WTC11 (cell line): Measurements from ENCODE around the gene TARDBP.
"Not testable (repeated sequence)": the region's sequence is repeated elsewhere in the genome, so short reads cannot be mapped to it uniquely, and the experiment has no call there.

Experiments used
- CREB1 ChIP-seq: sonication (generic); formaldehyde crosslinking; IDR thresholded peaks from 2 replicates; pipeline ENCODE4 v1.8.0; 2023; ENCODE audit warnings: mild to moderate bottlenecking, missing genetic modification reagents
- FOXK1 ChIP-seq: sonication (generic); formaldehyde crosslinking; IDR thresholded peaks from 2 replicates; pipeline ENCODE4 v1.8.0; 2022; ENCODE audit warnings: mild to moderate bottlenecking, moderate library complexity, missing genetic modification reagents
- SP1 ChIP-seq: sonication (generic); formaldehyde crosslinking; conservative IDR thresholded peaks from 2 replicates; pipeline ENCODE4 v1.8.1; 2022; ENCODE audit warnings: missing genetic modification reagents
- TEAD4 ChIP-seq: sonication (generic); formaldehyde crosslinking; IDR thresholded peaks from 2 replicates; pipeline ENCODE4 v1.8.0; 2022; ENCODE audit warnings: mild to moderate bottlenecking, missing genetic modification reagents
- ZNF219 ChIP-seq: sonication (generic); formaldehyde crosslinking; IDR thresholded peaks from 2 replicates; pipeline ENCODE4 v1.8.0; 2023; ENCODE audit warnings: missing genetic modification reagents, mild to moderate bottlenecking, borderline replicate concordance
- ZNF396 ChIP-seq: fragments of 250-450 bp; sonication (Bioruptor Pico); IDR thresholded peaks from 2 replicates; pipeline ENCODE4 v1.8.0; 2021; ENCODE audit warnings: mild to moderate bottlenecking, moderate library complexity, borderline replicate concordance
- TF ChIP-seq, protein P1 (sequence below): fragments of 200-600 bp; IDR thresholded peaks from 2 replicates; pipeline ENCODE4 v1.8.0; 2022; ENCODE audit warnings: antibody characterized with exemption
- TF ChIP-seq, protein P2 (sequence below): sonication (generic); formaldehyde crosslinking; IDR thresholded peaks from 2 replicates; pipeline ENCODE4 v1.8.0; 2022; ENCODE audit warnings: mild to moderate bottlenecking, missing genetic modification reagents
- TF ChIP-seq, protein P3 (sequence below): sonication (generic); formaldehyde crosslinking; IDR thresholded peaks from 2 replicates; pipeline ENCODE4 v1.8.1; 2023; ENCODE audit warnings: mild to moderate bottlenecking, missing genetic modification reagents, moderate library complexity
- TF ChIP-seq, protein P4 (sequence below): sonication (generic); formaldehyde crosslinking; IDR thresholded peaks from 2 replicates; pipeline ENCODE4 v1.8.1; 2023; ENCODE audit warnings: mild to moderate bottlenecking, moderate library complexity, missing genetic modification reagents
- TF ChIP-seq, protein P5 (sequence below): fragments of 250-450 bp; sonication (Bioruptor Pico); IDR thresholded peaks from 2 replicates; pipeline ENCODE4 v2.1.2; 2022; ENCODE audit warnings: mild to moderate bottlenecking, moderate library complexity

DNA sequence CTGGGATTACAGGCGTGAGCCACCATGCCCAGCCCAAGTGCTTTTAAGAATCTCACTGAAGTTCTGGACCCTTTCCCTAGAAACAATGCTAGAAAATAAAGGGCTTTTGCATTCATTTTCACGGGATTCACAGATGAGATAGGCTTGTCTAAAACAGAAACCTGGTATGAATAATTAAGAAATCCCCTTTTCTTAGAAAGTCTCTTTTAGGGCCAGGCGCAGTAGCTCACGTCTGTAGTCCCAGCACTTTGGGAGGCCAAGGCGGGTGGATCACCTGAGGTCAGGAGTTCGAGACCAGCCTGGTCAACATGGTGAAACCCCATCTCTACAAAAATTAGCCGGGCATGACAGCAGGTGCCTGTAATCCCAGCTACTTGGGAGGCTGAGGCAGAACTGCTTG, 60.9 kb downstream of the TARDBP start:
- TF ChIP-seq, protein P1, sequence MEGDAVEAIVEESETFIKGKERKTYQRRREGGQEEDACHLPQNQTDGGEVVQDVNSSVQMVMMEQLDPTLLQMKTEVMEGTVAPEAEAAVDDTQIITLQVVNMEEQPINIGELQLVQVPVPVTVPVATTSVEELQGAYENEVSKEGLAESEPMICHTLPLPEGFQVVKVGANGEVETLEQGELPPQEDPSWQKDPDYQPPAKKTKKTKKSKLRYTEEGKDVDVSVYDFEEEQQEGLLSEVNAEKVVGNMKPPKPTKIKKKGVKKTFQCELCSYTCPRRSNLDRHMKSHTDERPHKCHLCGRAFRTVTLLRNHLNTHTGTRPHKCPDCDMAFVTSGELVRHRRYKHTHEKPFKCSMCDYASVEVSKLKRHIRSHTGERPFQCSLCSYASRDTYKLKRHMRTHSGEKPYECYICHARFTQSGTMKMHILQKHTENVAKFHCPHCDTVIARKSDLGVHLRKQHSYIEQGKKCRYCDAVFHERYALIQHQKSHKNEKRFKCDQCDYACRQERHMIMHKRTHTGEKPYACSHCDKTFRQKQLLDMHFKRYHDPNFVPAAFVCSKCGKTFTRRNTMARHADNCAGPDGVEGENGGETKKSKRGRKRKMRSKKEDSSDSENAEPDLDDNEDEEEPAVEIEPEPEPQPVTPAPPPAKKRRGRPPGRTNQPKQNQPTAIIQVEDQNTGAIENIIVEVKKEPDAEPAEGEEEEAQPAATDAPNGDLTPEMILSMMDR, result not testable (repeated sequence)
- not testable (repeated sequence) for TF ChIP-seq FOXK1, TEAD4, SP1, ZNF396, ZNF219, CREB1 (CRISPR knock-in tag)
- TF ChIP-seq, protein P2, sequence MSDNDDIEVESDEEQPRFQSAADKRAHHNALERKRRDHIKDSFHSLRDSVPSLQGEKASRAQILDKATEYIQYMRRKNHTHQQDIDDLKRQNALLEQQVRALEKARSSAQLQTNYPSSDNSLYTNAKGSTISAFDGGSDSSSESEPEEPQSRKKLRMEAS (CRISPR knock-in tag), result not testable (repeated sequence)
- TF ChIP-seq, protein P3, sequence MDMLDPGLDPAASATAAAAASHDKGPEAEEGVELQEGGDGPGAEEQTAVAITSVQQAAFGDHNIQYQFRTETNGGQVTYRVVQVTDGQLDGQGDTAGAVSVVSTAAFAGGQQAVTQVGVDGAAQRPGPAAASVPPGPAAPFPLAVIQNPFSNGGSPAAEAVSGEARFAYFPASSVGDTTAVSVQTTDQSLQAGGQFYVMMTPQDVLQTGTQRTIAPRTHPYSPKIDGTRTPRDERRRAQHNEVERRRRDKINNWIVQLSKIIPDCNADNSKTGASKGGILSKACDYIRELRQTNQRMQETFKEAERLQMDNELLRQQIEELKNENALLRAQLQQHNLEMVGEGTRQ, result not testable (repeated sequence)
- TF ChIP-seq, protein P4, sequence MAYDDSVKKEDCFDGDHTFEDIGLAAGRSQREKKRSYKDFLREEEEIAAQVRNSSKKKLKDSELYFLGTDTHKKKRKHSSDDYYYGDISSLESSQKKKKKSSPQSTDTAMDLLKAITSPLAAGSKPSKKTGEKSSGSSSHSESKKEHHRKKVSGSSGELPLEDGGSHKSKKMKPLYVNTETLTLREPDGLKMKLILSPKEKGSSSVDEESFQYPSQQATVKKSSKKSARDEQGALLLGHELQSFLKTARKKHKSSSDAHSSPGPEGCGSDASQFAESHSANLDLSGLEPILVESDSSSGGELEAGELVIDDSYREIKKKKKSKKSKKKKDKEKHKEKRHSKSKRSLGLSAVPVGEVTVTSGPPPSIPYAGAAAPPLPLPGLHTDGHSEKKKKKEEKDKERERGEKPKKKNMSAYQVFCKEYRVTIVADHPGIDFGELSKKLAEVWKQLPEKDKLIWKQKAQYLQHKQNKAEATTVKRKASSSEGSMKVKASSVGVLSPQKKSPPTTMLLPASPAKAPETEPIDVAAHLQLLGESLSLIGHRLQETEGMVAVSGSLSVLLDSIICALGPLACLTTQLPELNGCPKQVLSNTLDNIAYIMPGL (CRISPR knock-in tag), result not testable (repeated sequence)
- TF ChIP-seq, protein P5, sequence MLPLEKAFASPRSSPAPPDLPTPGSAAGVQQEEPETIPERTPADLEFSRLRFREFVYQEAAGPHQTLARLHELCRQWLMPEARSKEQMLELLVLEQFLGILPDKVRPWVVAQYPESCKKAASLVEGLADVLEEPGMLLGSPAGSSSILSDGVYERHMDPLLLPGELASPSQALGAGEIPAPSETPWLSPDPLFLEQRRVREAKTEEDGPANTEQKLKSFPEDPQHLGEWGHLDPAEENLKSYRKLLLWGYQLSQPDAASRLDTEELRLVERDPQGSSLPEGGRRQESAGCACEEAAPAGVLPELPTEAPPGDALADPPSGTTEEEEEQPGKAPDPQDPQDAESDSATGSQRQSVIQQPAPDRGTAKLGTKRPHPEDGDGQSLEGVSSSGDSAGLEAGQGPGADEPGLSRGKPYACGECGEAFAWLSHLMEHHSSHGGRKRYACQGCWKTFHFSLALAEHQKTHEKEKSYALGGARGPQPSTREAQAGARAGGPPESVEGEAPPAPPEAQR (CRISPR knock-in tag), result not testable (repeated sequence)
